Dermis microvascular lymphatic vessel endothelial cell (primary cell): ENCODE data around the gene CAMTA1. TPM values are rescaled to one million over a fixed set of nuclear protein-coding genes. Genes with fewer than 3 reads are reported as not detected.

Source experiments
- DNase-seq, 2 donors: peaks; one replicate each; pipeline versions ENCODE4 v3.0.0 to v3.0.0-alpha.2; 2010; ENCODE audit warnings: low read depth in 2 of 2
- total RNA-seq: library from RNA; depleted of rRNA; stranded (reverse); fragments of >200 nt; gene quantifications from 2 replicates; pipeline ENCODE4 v1.2.1, GENCODE V29; 2014

CAMTA1 gene
- total RNA-seq, 1 donor from 2014 or later = 33.9 TPM

GRCh38 chr1:7508934-7509519, 723.8 kb downstream of the CAMTA1 start:
- DNase-seq = no peak

GRCh38 chr1:7509598-7509997, 724.3 kb downstream of the CAMTA1 start:
- DNase-seq = no peak

DNA sequence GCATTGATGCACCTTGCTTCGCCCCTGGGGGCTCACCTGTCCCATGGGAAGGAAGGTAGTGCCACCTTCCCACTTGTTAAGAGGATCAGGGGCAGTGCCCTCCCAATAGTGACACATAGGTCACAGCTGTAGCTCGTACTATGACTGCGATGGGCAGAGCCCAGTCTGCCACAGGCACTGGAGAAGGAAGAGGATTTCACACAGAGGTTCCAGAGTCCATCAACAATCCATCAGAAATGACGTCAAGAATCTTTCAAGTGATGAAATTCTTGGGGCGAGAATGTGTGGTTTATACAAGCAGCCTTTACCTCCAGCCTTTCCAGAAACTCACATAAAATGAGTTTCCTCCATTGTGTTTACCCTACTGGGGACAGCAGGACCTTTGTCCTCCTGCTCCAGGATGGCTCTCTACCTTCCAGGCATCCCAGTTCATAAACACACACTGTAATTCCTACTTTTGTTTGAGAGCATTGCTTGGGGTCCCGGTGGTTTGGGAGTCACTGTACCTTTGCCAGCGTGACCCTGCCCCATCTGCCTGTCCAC, 725.2 kb downstream of the CAMTA1 start:
- DNase-seq = no peak

DNA sequence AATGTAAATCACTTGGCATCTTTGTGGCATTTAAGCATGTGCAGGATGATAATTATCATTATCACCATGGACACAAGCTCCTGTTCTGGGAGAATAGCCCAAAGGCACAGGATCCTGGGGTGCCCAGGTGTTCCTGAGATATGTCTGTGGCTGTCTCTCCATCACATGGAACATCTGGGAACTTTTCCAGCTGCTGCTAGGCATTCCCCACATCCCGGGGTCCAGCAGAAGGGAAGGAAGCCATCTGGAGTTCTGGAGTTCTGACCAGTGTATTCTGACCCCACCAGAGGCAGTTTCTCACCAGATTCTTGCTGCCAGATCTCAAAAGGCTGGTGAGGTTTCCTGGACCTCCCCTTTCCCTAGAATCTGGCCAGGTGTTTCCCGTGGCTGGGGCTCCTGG, 726.1 kb downstream of the CAMTA1 start:
- no peak for DNase-seq

- no peak for DNase-seq
Measured at GRCh38 chr1:7513081-7513480, 727.8 kb downstream of the CAMTA1 start.

DNA sequence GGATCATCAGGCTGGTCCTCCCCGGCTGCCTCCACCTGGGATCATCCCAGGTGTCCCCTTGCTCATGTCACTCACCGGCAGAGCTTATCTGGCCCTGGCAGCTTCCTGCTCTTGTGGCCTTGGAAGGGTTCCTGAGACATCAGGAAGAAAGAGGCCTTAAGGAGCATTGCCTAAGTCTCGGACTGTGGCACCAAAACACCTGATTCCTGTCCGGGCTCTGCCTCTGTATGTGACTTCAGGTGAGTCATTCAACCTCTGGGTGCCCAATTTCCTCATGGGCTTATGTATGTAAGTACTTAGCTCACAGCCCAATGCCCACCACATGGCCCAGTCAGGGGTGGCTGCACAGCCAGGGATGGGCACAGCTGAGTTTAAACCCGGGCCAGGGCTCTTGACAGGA, 729.9 kb downstream of the CAMTA1 start:
- DNase-seq = no peak

DNA sequence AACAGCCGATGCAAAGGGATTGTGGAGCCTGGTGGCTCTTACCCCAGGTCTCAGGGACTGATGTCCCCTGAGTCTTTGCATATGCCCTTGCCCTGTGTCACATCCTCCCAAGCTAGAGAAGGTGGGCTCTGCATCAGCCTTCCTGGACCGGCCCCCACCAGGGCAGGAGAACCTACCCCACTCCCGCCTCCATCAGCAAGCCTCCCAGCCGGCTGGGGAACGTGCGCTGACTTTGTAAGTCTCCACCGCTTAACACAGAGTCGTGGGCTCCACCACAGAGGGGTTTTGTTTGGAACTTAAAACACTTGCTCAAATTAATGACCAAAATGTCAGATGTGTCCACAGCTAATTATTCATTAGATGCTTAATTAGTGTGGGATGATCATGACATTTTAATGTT, 730.6 kb downstream of the CAMTA1 start:
- no peak for DNase-seq

GRCh38 chr1:7516341-7516740, 731.1 kb downstream of the CAMTA1 start:
- DNase-seq = no peak

GRCh38 chr1:7516929-7517328, 731.7 kb downstream of the CAMTA1 start:
- DNase-seq = no peak

- no peak for DNase-seq
Measured at GRCh38 chr1:7517611-7518330, 732.5 kb downstream of the CAMTA1 start.

GRCh38 chr1:7518411-7518810, 733.2 kb downstream of the CAMTA1 start:
- no peak for DNase-seq

- no peak for DNase-seq
Measured at GRCh38 chr1:7519181-7519860, 734.1 kb downstream of the CAMTA1 start.

DNA sequence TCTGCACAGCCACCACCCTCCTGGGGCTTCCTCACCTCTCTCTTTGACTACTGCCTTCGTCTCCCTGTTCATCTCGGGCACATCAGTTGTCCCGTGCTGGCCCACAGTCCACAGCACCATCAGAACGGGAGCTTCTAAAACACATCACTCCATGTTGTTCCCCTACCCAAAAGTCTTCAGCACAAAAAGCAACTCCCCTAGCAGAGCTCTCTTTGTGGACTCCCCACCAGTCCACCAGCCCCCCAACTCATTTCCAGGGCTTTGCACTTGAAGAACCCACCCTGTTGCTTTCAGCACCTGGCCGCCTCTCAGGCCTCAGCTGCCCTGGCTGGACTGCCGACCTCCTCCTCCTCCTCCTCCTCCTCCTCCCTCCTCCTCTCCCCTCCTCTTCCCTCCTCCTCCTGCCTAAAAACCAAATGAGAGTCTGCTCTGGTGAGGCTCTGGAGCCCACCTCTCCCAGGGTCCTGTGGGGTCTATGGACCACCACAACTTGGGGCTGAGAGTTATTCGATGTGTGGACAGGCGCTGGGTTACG, 734.7 kb downstream of the CAMTA1 start:
- DNase-seq = no peak

DNA sequence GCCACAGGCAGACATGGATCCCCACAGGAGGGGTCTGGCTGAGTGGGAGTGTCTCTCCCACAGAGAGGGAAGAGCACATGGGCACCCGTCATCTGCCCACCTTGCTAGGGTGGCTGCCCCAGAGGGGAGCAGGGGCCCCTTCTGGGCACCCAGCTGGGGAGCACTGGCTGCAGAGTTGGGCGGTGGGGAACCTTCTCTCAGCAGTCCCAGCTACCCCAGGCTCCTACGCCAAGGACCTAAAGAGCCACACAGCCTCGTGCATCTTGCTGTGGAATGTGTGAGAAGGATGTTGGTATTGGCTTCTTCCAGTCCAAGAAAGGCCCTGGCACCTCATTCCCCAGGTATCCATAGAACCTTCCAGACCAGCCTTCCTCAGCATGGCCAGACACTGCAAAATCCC, 735.2 kb downstream of the CAMTA1 start:
- no peak for DNase-seq

GRCh38 chr1:7524341-7525337, 739.4 kb downstream of the CAMTA1 start:
- no peak for DNase-seq

DNA sequence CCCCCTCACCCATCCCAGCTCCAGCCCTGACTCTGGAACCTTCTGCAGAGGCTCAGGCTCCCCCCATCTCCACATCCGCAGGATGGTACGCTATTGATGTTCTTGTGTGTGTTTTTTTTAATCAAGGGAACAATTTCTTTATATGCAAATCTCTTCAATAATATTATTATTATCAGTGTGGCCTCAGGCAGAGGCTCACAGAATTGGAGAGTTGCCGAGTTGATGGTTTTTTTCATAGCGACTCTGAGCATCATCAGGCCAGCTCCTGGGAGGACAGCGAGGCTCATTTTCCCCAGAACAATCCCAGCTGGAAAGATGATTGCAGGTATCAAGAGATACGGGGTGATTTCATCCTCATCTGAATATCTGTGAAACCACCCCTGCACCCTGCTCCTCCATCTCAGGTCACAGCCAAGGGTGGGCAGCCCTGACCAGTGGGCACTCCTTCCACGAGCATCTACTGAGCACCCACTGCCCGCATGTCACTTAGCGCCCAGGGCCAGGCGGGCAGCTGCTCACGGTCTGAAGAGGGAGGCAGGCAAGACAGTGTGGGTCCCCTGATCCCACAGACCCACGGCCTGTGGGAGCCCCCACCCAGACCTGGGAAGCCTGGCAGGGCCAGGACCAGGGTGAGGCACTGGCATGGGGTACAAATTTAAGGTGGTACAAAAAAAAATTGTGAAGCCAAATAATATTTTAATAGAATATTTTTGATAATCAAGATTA, 740.2 kb downstream of the CAMTA1 start:
- DNase-seq = no peak

- DNase-seq = no peak
Measured at GRCh38 chr1:7526196-7526866, 741.1 kb downstream of the CAMTA1 start.

DNA sequence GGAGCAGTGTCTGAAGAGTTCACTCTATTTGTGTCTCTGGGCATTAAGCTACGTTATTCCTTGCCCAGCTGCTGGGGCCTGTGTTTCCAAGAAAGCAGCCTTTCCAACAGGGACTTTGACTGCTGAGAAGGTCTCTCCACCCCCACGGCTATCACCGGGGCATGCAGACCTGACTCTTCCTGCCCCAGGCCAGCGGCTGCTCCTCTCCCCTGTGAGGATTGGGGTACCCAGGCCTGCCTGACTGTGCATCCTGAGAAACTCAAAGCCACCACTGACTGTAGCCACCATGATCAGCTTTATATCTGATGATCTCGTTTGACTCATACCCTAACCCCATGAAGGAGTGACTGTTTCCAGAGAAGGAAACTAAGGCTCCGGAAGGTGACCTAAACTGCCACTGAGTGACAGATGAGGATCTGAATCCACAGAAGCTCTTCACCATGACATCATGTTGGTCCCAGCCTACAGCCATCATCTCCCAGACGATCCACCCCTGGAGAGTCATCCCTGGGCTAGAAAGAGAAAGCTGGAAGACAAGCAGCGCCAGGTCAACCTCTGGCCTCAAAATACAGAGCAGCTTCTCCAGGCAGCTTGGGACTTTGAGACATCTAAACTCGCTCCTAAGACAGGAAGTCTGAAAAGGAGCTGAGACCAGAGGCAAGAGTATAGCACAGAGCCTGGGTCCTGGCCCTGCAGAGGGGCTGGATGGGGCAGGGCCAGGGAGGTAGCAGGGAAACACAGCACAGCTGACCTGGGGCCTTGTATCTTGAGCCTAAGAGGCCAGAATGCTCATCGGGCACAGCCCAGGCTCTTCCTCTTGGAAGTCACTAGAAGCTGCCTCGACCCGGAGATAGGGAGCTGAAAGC, 741.8 kb downstream of the CAMTA1 start:
- DNase-seq = no peak

GRCh38 chr1:7527733-7528045, 742.4 kb downstream of the CAMTA1 start:
- DNase-seq = no peak
